GM21360 (cell line): ENCODE results near the gene SYNJ2.

ENCODE experiments used
- ATAC-seq: cut with Tn5 transposase; IDR thresholded peaks from one replicate; pipeline ENCODE4 v1.9.1; 2021; ENCODE audit warnings: mild to moderate bottlenecking, moderate library complexity; ENCODE audit not compliant: unreplicated experiment

SYNJ2 gene

DNA sequence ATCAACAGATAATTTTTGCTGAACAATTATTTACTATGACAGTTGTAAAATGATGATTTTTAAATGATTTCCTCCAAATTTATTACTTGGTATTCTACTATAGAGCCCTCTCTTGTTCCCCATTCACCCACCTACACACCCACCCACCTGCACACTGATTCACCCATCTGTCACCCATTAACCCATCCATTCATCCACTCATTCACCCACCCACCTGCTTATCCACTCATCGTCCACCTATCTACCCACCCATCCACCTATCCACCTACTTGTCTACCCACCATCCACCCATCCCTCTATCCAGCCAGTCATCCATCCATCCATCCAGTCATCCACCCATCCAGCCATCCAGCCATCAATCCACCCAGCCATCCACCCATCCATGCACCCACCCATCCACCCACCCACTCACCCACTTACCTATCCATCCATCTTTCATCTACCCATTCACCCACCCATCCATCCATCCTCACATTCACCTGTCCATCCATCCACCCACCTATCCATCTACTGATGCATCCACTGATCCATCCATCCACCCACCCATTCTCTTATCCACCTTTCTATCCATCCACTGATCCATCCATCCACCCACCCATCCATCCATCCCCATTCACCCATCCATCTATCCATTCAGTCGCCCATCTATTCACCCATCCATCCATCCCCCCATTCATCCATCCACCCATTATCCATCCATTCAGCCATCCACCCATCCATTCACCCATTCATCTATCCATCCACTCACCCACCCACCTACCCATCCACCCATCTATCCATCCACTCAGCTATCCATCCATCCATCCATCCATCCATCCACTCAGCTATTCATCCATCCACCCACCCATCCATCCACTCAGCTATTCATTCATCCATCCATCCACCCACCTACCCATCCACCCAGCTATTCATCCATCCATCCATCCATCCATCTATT is 72.0 kb downstream of the SYNJ2 start:
- no peak for ATAC-seq

DNA sequence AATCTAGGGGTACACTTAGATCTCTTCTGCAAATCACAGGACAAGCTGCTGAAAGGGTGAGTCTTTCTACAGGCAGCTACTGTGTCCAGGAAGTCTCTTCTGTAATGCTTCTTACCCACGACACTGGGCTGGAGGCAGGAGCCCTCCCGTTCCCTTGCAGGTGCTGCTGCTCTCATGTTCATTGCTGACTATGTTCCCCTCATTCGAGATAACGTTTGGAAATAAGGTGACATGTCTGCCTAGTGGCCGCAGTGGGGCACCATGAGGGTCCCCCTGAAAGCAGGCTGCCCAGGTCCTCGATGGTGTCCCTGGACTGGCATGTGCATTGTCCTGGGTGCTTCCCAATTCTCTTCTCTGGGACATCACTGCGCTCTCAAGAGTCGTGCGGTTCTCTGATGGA is 74.7 kb downstream of the SYNJ2 start:
- ATAC-seq: no peak

- no peak for ATAC-seq
Measured at GRCh38 chr6:158056804-158057203, 75.1 kb downstream of the SYNJ2 start.

DNA sequence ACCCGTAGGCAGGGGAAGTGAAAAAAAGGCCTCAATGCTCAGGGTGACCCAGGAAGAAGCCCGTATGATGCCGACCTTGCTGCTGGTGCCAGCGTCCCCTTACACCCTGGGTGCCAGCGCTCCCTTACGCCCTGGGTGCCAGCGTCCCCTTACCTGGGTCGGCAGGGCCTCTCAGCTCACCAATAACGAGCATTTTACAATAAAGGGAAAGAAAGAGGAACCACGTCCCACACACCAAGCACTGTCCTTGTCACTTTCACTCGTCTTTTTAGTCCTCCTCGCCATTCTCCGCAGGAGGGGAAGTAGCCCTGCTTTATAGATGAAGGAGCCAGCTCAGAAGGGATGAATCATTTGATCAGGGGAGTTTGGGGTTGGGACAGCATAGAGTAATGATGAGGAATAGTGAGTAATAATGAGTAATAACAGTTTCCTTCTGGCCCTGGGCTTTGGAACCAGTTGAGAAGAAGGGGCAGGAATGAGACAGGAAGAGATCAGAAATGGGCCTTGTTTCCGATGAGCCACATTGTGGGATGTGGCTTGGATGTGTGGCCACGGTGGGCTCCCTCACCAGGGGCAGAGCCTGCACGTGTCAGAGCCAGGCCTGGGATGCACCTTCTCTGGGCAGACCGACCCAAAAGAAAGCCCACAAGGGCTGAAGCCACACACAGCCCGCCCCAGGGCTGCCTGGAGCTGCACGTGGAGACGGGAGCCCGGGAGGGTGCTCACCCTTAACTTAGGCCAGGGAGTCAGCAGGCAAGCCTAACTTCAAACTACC is 75.7 kb downstream of the SYNJ2 start:
- no peak for ATAC-seq

DNA sequence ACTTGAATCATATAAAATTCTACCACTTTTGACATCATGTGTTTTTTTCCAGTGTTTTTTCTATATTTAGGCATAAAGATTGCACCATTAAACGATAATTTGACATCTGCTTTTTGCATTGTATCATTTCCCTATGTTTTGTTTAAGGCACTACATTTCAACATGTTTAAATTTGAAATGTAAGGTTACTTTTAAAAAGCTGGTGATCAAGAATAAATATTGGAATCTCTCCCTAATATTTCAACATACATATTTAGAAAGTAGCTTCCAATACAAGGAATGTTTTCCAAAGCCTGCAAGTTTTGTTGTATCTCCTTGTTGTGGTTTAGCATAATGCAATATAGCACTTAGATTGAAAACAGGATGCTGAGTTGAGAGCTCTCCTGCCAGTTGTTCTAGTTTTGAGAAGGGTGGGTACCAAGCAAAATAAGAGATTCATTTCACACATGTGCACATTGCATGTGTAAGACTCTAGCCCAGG is 76.5 kb downstream of the SYNJ2 start:
- ATAC-seq: no peak

DNA sequence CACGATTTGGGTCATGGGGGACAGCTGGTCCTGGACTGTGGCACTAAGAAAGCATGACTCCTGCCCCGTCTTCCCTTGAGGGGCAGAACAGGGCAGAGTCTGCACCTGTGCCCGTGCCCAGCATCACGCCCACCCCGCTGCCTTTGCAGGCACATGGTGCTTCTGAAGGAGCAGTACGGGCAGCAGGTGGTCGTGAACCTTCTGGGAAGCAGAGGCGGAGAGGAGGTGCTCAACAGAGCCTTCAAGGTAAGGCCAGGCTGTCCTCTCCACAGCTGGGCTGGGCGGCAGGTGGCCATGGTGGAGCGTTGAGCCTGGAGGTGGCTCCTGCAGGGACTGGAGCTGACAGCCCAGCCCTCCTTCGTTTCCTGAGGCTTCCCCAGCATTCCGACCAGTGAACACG is 77.4 kb downstream of the SYNJ2 start:
- no peak for ATAC-seq

DNA sequence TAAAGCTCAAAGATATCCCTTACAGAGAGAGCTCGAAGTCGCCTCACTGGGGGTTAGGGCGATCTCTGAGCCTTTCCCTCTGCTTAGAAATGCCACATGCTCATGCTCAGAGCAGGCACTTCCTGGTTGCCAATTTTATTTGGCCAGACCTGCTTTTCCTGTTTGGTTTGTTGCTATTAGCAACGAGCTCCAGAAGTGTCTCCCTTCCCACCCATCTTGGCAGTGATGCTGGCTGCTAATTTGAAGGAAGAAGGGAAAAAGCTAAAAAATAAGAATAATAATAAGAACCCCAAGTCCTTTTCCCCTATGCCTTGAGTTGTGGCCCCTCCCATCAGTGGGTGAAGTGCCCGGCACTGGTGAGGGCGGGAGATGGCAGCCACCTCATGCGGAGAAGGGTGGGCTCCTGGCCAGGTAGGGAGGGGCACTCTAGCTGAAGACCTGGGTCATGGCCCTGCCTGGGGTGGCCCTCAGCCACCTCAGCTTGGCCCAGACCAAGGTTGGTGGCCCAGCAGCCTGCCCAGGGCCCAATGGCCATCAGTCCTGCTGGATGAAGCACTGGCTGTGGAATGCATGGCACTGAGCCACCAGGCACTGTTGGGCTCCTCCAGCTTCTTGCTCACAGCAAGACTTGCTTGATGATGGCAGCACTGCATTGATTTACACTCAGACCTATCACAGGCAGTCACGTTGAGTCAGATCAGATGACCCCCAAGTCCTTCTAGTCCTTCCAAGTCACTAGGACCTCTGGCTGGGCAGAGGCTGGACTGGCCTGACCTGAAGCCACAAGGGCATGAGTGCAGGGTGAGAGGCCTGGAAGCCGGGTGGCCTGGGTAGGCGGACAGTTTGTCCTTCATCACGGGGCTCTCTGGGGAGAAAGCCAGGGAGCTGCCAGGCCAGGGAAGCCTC is 79.0 kb downstream of the SYNJ2 start:
- no peak for ATAC-seq

GRCh38 chr6:158061361-158061708 is 79.7 kb downstream of the SYNJ2 start:
- no peak for ATAC-seq

DNA sequence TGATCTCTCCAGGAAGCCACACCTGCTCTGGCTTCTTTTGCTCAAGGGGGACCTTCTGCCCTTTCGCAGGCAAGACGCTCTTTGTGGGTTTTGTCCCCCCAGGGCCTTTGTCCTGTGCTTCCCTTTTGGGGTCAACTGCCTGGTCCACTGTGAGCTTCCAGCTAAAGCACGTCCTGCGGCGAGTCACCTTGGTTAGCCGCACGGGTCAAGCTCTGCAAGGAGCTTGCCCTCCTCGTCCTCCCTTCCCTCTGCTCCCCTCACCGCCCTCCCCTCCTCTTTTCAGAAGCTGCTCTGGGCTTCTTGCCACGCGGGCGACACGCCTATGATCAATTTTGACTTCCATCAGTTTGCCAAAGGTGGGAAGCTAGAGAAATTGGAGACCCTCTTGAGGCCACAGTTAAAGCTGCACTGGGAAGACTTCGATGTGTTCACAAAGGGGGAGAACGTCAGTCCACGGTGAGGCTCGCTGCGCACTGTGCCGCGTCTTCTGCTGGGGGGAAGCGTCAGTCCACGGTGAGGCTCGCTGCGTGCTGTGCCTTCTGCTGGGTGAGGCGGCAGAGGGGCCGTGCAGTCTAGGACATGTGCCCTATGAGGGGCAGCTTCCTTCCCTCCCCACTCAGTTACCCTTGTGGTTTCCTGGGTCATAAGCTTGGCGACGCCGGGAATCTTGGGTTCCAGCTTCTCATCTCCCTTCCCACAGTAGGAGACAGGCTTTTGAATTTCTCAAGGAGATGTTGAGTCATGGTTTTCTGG is 80.2 kb downstream of the SYNJ2 start:
- no peak for ATAC-seq

- ATAC-seq: no peak
Measured at GRCh38 chr6:158063736-158064135, 82.1 kb downstream of the SYNJ2 start.

DNA sequence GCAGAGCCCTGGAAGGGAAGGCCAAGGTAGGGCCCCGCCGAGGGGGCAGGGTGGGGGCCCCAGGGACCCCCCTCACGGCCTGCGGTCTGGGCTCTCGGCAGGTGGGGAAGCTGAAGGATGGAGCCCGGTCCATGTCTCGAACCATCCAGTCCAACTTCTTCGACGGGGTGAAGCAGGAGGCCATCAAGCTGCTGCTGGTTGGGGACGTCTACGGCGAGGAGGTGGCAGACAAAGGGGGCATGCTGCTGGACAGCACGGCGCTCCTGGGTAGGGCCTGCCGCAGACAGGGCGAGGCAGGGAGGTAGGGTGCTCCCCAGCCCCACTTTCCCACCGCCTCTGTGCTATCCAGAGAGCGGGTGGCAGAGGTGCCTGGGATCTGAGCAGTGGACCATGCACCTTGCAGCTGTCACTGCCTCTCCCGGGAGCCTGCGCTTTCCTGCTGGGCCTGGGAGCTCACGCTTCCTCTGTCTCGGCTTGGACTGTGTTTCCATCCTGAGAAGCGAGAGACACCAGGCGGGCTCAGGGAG is 83.1 kb downstream of the SYNJ2 start:
- ATAC-seq: no peak

- ATAC-seq: no peak
Measured at GRCh38 chr6:158066136-158066781, 84.6 kb downstream of the SYNJ2 start.

DNA sequence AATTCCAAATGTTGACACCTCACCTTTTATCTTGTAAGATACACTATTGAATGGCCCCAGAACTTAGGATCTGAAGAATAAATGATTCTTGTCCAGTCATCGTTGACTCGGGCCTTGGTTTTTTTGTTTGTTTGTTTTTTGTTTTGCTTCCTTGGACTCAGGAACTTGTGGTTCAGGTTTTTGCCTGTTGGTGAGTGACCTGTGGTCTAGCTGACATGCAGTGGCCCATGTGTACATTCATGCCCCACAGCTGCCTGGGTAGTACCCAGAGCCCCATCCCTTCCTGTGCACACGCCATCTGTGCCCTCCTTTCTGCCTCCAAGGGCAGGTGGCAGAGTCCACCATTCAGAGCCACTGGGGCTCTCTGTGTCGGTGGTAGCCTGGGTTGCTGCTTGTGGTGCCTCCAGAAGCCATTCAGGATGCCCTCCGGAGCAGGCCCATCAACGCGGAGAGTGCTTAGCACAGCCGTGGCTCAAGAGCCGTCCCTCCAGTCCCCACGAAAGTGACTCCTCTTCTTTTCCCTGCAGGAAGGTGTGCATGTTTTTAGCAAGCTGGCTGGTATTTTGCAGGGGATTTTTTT is 85.9 kb downstream of the SYNJ2 start:
- no peak for ATAC-seq

DNA sequence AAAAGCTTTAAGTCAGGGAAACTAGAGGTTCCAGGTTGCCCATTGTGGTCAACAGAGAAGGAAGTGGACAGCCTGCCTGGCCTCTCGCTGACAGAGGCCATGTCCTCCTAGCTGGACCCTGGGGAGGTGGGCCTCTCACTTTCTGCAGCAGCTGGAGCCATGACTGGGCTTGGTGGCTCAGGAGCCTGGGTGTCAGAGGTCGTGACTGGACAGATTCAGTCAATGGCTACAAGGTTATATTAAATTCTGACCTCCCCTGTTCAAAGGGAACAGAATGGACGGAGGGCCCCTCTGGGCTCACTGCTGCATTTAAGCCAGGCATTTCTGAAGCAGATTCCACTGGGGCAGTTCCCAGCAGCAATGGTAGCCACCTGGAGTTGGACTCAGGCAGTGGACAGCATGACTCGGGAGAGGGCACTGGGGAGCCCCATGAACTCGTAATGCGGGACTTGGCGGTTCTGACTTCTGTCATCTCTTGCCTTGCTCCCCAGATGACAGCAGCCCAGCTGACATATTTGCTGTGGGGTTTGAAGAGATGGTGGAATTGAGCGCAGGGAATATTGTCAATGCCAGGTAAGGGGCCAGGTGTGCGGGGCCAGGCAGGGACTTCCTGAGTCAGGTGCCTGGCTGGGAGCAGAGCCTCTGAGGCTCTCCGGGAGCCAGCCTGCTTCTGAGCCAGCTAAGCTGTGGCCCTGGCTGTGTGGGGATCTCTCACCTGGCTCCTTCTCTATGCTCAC is 86.7 kb downstream of the SYNJ2 start:
- ATAC-seq: no peak

DNA sequence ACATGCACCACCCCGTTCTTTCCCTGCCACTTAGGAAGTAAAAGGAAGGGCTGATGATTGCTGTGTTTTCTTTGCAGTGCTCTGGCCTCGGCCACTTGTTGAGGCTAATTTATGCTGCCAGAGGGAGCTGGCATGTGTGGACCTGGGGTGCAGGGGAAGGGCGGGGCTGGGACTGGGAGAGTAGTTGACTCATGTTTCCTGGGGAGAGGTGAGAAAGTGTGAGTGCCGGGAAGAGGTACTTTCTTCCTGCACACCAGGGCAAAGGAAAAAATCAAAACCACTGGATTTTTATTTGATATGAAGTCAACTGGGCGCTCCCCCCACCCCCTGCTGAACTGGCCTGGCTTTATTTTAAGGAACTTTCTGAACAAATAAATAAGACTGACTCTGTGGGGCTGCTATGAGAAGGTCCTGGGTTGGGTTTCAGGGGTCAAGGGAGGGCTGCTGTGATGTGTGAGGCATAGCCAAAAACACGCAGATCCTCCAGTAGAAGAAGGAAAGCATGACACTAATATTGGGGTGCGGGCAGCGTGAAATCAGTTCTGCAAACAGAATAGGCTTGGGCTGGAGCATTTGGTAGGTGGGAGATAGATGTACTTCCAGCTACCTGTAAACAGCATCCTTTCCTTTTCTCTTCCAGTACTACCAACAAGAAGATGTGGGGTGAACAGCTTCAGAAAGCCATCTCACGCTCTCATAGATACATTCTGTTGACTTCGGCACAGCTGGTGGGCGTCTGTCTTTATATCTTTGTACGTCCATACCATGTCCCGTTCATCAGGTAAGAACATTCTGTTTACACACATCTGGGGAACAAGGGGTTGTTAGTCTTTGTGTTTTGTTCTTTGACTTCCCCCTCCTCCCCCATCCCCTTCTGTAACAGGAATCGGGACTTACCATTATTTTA is 87.5 kb downstream of the SYNJ2 start:
- ATAC-seq: no peak

GRCh38 chr6:158069800-158070195 is 88.1 kb downstream of the SYNJ2 start:
- no peak for ATAC-seq

GRCh38 chr6:158070513-158070912 is 88.8 kb downstream of the SYNJ2 start:
- ATAC-seq: no peak
